B cell (primary cell): Measurements from ENCODE around the gene PMIS2.

ENCODE experiments used
- CTCF ChIP-seq: fragments of 200-600 bp; IDR thresholded peaks from one replicate; pipeline ENCODE4 v1.8.0; 2022; ENCODE audit warnings: antibody characterized with exemption, mild to moderate bottlenecking
- EZH2 ChIP-seq: IDR thresholded peaks from 2 replicates; pipeline ENCODE4 v1.6.1; 2012; ENCODE audit warnings: borderline replicate concordance, low read depth, mild to moderate bottlenecking, moderate library complexity, low read length; ENCODE audit not compliant: insufficient read depth, poor library complexity, severe bottlenecking

DNA sequence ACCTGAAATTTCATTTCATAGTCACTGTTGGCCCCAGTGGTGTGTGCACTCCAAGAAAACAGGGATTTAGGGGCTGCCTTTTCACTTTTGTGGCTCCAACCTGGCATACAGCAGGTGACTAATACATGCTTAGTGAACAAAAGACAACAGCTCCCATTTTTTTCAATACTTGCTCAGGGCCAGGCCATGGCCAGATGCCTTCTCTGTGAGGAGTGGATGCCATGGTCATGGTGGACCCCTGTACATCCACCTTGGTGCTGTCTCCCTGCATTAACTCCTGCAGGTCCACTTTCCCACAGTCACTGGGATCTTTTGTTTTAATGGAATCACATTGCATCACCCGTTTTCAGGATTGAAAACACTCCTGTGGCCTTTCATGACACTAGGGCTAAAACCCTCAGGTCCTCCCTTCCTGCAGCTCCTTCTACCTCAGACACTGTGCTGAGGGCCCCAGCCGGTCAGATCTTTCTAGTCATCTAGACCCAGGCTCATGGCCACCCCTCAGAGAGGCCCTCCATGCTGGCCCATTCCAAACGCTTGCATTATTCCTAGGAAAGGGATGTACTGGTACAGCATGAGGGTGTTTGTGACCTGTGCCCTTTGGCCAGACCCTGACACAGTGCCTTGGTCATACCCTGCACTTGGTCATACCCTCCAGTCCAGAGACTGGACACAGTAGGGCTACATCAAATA, 41.7 kb upstream of the PMIS2 start:
- TF ChIP-seq CTCF (no peak), EZH2 (no peak)
